NCI-H2196 treated with DMSO at 0.1 percent for 48 hours (cell line): ENCODE results near the gene TPCN2.

ENCODE experiments used
- DNase-seq: peaks from one replicate; lab custom pipeline; 2025; ENCODE audit not compliant: unreplicated experiment; lab: John Stamatoyannopoulos, UW

The TPCN2 gene

GRCh38 chr11:69035946-69036340, 12.8 kb upstream of the TPCN2 start:
- DNase-seq = no peak

- DNase-seq = no peak
These were observed 11.7 kb upstream of the TPCN2 start for GRCh38 chr11:69037074-69037473.

GRCh38 chr11:69037544-69037943, 11.2 kb upstream of the TPCN2 start:
- DNase-seq = no peak

GRCh38 chr11:69039501-69039900, 9.2 kb upstream of the TPCN2 start:
- no peak for DNase-seq

GRCh38 chr11:69040051-69040450, 8.7 kb upstream of the TPCN2 start:
- no peak for DNase-seq

- no peak for DNase-seq
These were observed 8.0 kb upstream of the TPCN2 start for GRCh38 chr11:69040581-69041260.

GRCh38 chr11:69041516-69041915, 7.2 kb upstream of the TPCN2 start:
- no peak for DNase-seq

- no peak for DNase-seq
These were observed 4.4 kb upstream of the TPCN2 start for GRCh38 chr11:69044111-69045013.

- DNase-seq = no peak
These were observed 570 bp upstream of the TPCN2 start for GRCh38 chr11:69048031-69048693.

GRCh38 chr11:69049490-69049867, 747 bp downstream of the TPCN2 start:
- no peak for DNase-seq

GRCh38 chr11:69050592-69051380, 2.1 kb downstream of the TPCN2 start:
- no peak for DNase-seq

- no peak for DNase-seq
These were observed 2.9 kb downstream of the TPCN2 start for GRCh38 chr11:69051381-69052342.

GRCh38 chr11:69052343-69053168, 3.8 kb downstream of the TPCN2 start:
- no peak for DNase-seq

GRCh38 chr11:69053169-69053477, 4.4 kb downstream of the TPCN2 start:
- DNase-seq = no peak

- no peak for DNase-seq
These were observed 5.0 kb downstream of the TPCN2 start for GRCh38 chr11:69053546-69054396.

GRCh38 chr11:69054397-69055211, 5.9 kb downstream of the TPCN2 start:
- DNase-seq = no peak

- DNase-seq = no peak
These were observed 6.5 kb downstream of the TPCN2 start for GRCh38 chr11:69055212-69055586.
